ENCODE results near the gene PNPLA2.

DNA sequence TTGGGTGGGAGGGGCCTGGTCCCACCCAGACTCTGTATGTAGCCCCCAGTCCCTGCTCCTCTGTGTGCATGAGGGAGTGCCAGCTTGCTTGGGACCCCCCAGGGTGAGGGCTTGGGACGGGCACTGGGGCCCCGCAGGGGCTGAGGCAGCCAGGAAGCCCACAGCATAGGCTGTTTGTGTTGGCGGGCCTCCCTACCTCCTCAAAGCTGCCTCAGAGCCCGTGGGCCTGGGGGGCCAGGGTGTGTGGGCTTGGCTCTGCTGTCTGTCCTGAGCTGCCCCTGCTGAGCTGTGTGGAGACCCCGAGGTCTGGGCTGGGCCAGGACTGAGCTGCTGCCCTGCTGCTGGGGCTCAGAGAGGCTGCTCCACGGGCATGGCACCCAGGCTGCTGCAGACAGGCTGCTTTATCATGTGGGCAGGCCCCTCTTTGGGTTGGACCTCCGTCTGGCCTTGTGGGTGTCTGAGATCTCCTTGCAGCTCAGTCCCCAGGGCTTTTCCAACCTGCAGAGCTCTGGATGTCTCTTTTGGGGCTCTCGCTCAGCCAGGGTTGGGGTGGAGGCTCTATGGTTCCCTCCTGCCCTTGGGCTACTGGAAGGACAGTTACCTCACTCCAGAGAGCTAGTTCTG is 27.3 kb downstream of the PNPLA2 start:
- TF ChIP-seq, protein P1, sequence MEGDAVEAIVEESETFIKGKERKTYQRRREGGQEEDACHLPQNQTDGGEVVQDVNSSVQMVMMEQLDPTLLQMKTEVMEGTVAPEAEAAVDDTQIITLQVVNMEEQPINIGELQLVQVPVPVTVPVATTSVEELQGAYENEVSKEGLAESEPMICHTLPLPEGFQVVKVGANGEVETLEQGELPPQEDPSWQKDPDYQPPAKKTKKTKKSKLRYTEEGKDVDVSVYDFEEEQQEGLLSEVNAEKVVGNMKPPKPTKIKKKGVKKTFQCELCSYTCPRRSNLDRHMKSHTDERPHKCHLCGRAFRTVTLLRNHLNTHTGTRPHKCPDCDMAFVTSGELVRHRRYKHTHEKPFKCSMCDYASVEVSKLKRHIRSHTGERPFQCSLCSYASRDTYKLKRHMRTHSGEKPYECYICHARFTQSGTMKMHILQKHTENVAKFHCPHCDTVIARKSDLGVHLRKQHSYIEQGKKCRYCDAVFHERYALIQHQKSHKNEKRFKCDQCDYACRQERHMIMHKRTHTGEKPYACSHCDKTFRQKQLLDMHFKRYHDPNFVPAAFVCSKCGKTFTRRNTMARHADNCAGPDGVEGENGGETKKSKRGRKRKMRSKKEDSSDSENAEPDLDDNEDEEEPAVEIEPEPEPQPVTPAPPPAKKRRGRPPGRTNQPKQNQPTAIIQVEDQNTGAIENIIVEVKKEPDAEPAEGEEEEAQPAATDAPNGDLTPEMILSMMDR (conservative IDR thresholded peaks at IDR 0.05; ENCODE audit: low read length), result no peak
- no peak for TF ChIP-seq EZH2phosphoT487 (IDR thresholded peaks at IDR 0.05; ENCODE audit: borderline replicate concordance, low read depth, low read length)
